ENCODE results near the gene RMDN3.
A peak's percentile ranks its signal among the peaks of the same experiment; 100 is the strongest.

The RMDN3 gene

DNA sequence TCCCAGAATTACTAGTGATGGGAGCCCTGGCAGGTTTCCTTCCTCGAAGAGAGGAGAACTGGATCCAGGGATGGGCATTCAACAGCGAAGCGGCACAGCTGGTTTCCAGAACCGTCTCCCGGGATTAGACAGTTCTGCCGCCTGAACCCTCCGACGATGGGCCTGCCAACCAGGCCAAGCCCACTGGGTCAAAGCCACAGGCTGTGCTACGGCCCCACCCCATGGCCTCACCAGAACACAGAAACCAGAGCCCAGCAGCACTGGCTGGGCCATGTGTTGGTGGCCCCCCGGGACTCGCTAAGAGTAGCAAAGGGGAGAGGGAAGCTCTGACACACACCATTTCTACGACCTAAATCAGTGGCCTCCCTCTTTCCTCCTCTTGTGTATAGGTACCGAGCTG is 17.0 kb upstream of the RMDN3 start:
- DNase-seq (ENCODE audit: low read depth), result no peak

- no peak for DNase-seq (ENCODE audit: low read depth)
Observed at GRCh38 chr15:40771242-40771641, 16.2 kb upstream of the RMDN3 start.

DNA sequence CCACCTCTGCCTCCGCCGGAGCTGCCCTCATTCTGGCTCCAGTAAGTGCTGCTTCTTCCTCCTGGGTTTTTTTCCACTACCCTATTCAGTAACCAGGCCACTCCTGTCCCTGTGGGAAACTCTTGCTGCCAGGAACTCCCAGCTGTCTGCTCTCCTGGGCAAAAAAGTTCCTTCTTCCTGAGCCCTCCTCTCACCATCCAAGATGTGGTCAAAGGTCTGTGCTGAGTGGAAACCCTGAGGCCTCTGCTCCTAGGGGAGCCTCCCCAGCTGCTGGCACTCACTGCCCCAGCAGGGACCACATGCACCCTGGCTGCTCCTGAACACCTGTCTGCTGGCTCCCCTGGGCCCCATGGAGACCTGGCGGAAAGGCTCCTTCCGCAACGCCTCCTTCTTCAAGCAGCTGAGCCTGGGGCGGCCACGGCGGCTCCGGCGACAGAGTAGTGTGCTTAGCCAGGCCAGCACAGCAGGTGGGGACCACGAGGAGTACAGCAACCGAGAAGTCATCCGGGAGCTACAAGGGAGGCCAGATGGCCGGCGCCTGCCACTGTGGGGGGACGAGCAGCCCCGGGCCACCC is 15.2 kb upstream of the RMDN3 start:
- no peak for DNase-seq (ENCODE audit: low read depth)

GRCh38 chr15:40769274-40770146 is 14.5 kb upstream of the RMDN3 start, which contains the start of gene C15orf62:
TSS of gene C15orf62 (plus strand) at chr15:40769980. CDS start at chr15:40770496, 516 bp downstream.
- DNase-seq (ENCODE audit: low read depth), result peak; percentile 65

GRCh38 chr15:40768521-40769273 is 13.6 kb upstream of the RMDN3 start:
- DNase-seq (ENCODE audit: low read depth), result no peak

- DNase-seq (ENCODE audit: low read depth), result no peak
Observed at GRCh38 chr15:40767838-40768500, 12.9 kb upstream of the RMDN3 start.

DNA sequence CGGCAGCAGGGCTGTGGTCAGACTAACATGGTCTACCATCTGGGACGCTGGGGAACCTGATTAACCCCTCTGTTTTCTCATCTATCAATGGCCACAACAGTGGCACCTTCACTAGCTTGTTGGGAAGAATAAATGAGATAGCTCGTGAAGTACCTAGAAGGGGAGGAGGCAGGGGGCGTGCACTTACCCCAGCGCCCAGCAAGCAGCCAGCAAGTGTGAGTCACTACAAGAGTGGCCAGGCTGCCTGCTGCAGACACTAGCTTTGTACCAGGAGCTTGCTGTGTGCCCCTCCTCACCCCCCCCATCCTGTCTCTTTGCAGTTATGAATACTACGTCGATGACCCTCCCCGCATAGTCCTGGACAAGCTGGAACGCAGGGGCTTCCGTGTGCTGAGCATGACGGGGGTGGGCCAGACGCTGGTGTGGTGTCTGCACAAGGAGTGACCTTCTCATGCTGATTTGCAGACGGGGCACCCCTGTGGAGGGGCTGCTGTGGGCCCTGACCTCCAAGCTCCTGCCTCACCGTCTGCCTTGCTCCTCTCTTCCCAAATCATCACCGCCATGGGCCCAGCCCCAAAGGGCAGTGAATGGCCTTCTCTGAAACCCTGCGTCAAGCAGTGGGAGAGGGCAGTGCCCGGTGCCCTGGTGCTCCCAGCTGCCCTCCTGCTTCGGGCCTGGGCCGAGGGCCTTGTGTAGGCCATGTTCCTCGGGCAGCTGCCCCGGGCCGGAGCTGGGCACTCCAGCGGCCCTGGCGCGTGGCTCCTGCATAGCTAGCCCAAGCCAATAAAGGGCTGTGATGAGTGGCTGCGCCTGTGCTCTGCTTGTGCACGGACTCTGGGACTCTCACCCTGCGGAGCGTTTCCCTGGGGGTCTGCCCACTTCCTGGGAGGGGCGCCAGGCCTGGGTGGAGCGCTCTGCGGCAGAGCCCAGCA is 12.1 kb upstream of the RMDN3 start:
- no peak for DNase-seq (ENCODE audit: low read depth)

- DNase-seq (ENCODE audit: low read depth), result no peak
Observed at GRCh38 chr15:40766194-40766815, 11.3 kb upstream of the RMDN3 start.

DNA sequence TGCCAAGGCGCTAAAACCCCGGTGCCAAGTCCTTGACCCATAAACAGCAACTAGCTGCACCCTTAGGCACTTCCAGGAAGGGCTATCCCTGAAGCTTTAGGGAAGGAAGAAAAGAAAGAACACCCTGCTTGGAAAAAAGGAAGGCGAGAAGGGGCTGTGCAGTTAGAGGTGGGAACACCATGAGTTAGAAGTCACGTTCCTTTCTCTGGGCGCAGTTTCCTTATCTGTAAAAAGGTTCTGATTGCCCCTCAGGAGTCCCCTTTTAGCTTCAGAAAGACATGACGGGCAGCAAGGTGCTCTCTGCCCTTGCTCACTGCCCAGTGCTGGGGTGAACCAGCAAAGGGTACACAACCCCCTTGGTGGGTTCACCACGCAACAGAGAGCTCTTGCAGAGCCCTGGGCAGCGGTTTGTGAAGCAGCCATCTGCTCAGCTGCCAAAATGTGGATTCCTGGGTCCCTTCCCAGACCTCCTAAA is 9.6 kb upstream of the RMDN3 start:
- DNase-seq (ENCODE audit: low read depth), result no peak

DNA sequence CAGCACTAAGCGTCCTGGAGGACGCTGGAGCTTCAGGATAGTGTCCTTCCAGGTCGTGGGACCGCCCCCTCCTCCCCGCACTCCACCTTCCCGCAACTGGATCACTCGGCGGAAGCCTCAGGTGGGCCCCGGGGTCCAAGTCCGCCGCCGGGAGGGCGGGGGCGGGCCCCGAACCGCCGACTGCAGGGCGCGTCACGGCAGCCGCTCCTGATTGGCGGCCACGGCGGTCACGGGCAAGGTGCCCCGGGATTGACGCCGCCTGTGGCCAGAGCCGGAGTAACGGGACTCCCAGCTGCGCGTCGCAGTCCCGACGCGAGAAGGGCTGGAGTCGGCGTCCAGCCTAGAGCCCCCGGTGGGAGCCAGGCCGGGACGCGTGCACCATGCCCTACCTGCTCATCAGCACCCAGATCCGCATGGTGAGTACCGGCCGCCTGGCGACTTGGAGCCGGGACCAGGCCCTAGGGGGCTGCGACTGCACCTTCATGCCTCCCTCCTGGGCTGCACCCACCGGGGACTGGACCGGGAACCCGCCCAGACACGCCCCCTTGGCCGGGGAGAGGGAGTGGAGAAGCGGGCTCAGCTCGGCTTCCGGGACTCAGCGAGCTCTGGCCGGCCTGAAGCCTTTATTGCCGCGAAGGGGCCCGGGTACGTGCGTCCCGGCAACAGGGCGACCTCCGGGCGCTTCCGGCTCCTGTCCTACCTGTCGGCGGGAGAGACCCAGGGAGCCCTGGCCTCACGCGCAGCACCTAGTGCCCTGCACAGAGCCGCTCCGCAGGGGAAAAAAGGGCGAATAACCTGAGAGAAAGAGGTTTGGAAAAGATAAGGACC is 9.0 kb upstream of the RMDN3 start, which contains the start of gene GCHFR:
Gene GCHFR, plus strand, starts transcription at position 268 of the 828 bp plus-strand sequence. Its CDS starts 113 bp downstream, at position 381.
- peak; percentile 54 for DNase-seq (ENCODE audit: low read depth)

- DNase-seq (ENCODE audit: low read depth), result no peak
Observed at GRCh38 chr15:40762919-40763800, 8.1 kb upstream of the RMDN3 start.

DNA sequence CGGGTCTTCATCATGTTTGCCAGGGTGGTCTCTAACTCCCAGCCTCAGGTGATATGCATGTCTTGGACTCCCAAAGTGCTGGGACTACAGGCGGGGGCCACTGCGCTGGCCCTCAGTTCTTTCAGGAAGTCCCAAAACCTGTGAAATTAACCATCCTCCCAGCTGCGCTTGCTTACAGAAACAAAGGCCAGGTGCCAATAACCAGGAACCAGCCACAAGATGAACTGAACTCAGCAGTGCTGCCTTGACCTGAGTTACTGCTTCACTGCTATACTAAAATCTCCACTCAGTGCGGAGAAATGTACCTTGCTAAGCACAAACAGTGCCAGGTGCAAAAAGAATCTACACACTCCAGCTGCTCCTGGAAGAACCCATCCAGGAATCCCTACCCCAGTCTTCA is 4.9 kb upstream of the RMDN3 start:
- DNase-seq (ENCODE audit: low read depth), result no peak

GRCh38 chr15:40756938-40757337 is 1.9 kb upstream of the RMDN3 start:
- no peak for DNase-seq (ENCODE audit: low read depth)

DNA sequence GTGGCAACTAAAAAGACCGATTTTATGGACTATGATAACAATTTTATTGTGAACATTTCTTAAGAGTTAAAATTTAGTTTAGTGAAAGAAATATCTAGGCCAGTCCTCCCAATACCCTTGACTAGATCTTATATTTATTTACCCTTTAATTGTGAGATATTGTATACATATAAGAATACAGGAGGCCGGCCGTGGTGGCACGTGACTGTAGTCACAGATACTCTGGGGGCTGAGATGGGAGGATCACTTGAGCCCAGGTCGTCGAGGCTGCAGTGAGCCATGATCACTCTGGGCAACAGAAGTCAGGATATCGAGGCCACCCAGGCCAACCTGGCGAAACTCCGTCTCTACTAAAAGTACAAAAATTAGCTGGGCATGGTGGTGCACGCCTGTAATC is 756 bp upstream of the RMDN3 start:
- DNase-seq (ENCODE audit: low read depth), result no peak

GRCh38 chr15:40754574-40754882 is 526 bp downstream of the RMDN3 start:
- DNase-seq (ENCODE audit: low read depth), result no peak

- DNase-seq (ENCODE audit: low read depth), result no peak
Observed at GRCh38 chr15:40751745-40752144, 3.3 kb downstream of the RMDN3 start.

GRCh38 chr15:40750885-40751284 is 4.2 kb downstream of the RMDN3 start:
- DNase-seq (ENCODE audit: low read depth), result no peak

DNA sequence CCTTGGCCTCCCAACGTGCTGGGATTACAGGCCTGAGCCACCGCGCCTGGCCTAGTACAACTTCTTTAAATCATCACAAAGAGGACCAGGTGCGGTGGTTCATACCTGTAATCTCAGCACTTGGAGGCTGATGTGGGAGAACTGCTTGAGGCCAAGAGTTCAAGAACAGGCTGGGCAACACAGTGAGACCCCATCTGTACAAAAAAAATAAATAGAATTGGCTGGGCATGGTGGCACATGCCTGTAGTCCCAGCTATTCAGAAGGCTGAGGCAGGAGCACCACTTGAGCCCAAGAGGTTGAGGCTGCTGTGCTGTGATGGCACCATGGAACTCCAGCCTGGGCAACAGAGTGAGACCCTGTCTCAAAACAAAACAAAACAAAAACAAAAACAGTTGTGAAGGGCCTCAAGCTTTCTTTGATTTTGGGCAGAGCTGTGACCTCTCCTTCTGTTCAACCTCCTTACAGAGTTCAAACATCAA is 5.9 kb downstream of the RMDN3 start:
- DNase-seq (ENCODE audit: low read depth), result no peak

Data from stimulated activated CD8-positive, alpha-beta memory T cell treated with anti-CD3 and anti-CD28 coated beads, Interleukin-12 subunit alpha, Interleukin-12 subunit beta, amount 100 ng/mL, for 4 hours (primary cell).